Neuronal stem cell (in vitro differentiated cells): ENCODE measurements around the gene ZBTB1.

Experiments used
- DNase-seq: peaks from one replicate; pipeline ENCODE4 v3.0.0-alpha.2; 2013; ENCODE audit warnings: low spot score
- H2AFZ ChIP-seq: one replicate; pipeline ENCODE4 v1.6.1; 2013; ENCODE audit warnings: mild to moderate bottlenecking, low read length, inconsistent platforms
- H2AK5ac ChIP-seq: 2 replicates; pipeline ENCODE4 v1.6.1; 2013; ENCODE audit warnings: low read depth, mild to moderate bottlenecking, inconsistent platforms, low read length, moderate library complexity, mixed read lengths
- H2BK120ac ChIP-seq: 2 replicates; pipeline ENCODE4 v1.6.1; 2013; ENCODE audit warnings: low read depth, mild to moderate bottlenecking, inconsistent platforms, low read length, moderate library complexity, mixed read lengths
- H2BK12ac ChIP-seq: one replicate; pipeline ENCODE4 v1.6.1; 2013; ENCODE audit warnings: low read length, inconsistent platforms
- H2BK15ac ChIP-seq: 2 replicates; pipeline ENCODE4 v1.6.1; 2013; ENCODE audit warnings: mild to moderate bottlenecking, low read length, inconsistent platforms, mixed read lengths
- H2BK5ac ChIP-seq: one replicate; pipeline ENCODE4 v1.6.1; 2013; ENCODE audit warnings: inconsistent platforms, mild to moderate bottlenecking, low read length, moderate library complexity
- H3K14ac ChIP-seq: one replicate; pipeline ENCODE4 v1.6.1; 2013; ENCODE audit warnings: low read length, inconsistent platforms
- H3K18ac ChIP-seq: 2 replicates; pipeline ENCODE4 v1.6.1; 2013; ENCODE audit warnings: low read length, inconsistent platforms
- H3K23ac ChIP-seq: 2 replicates; pipeline ENCODE4 v1.6.1; 2013; ENCODE audit warnings: low read depth, mild to moderate bottlenecking, mixed read lengths, low read length, inconsistent platforms; ENCODE audit not compliant: poor library complexity
- H3K27ac ChIP-seq: replicated peaks from 3 replicates; pipeline ENCODE4 v1.5.1; 2013; ENCODE audit warnings: low read length, inconsistent platforms
- H3K27me3 ChIP-seq, 3 experiments: 2 replicates each; pipeline ENCODE4 v1.6.1; 2013; ENCODE audit warnings: low read length in 3 of 3, mild to moderate bottlenecking in 2 of 3, inconsistent platforms in 1 of 3, low read depth in 1 of 3, mixed read lengths in 1 of 3, moderate library complexity in 1 of 3; ENCODE audit not compliant: control insufficient read depth in 3 of 3, insufficient read depth in 3 of 3
- H3K36me3 ChIP-seq, 2 donors: replicated peaks in 1 of 2; 2 replicates each; pipeline ENCODE4 v1.6.1; 2013; ENCODE audit warnings: low read length in 2 of 2; ENCODE audit not compliant: control insufficient read depth in 2 of 2, insufficient read depth in 2 of 2
- H3K4ac ChIP-seq: 2 replicates; pipeline ENCODE4 v1.6.1; 2013; ENCODE audit warnings: inconsistent platforms, mild to moderate bottlenecking, low read length, moderate library complexity
- H3K4me1 ChIP-seq, 2 donors: 1 replicate in 1 of 2; 2 replicates in 1 of 2; pipeline ENCODE4 v1.6.1; 2013; ENCODE audit warnings: low read length in 2 of 2, low read depth in 1 of 2; ENCODE audit not compliant: control insufficient read depth in 2 of 2, insufficient read depth in 1 of 2
- H3K4me2 ChIP-seq: one replicate; pipeline ENCODE4 v1.6.1; 2013; ENCODE audit warnings: mild to moderate bottlenecking, low read length, inconsistent platforms; ENCODE audit not compliant: insufficient read depth, poor library complexity, severe bottlenecking
- H3K4me3 ChIP-seq, 2 donors: 2 replicates each; pipeline ENCODE4 v1.5.1; 2013; ENCODE audit warnings: low read length in 2 of 2, mild to moderate bottlenecking in 2 of 2, inconsistent platforms in 1 of 2, moderate library complexity in 1 of 2
- H3K79me1 ChIP-seq: one replicate; pipeline ENCODE4 v1.6.1; 2013; ENCODE audit warnings: low read depth, mild to moderate bottlenecking, inconsistent platforms, low read length, moderate library complexity
- H3K9ac ChIP-seq: one replicate; pipeline ENCODE4 v1.6.1; 2013; ENCODE audit warnings: mild to moderate bottlenecking, low read depth, low read length, inconsistent platforms; ENCODE audit not compliant: poor library complexity
- H3K9me3 ChIP-seq, 2 donors: replicated peaks in 1 of 2; 2 replicates each; pipeline versions ENCODE3 to v1.6.1; 2013; ENCODE audit warnings: low read length in 2 of 2, mild to moderate bottlenecking in 2 of 2, inconsistent platforms in 1 of 2, low read depth in 1 of 2, mixed read lengths in 1 of 2, moderate library complexity in 1 of 2; ENCODE audit not compliant: control insufficient read depth in 2 of 2, insufficient read depth in 1 of 2
- H4K8ac ChIP-seq: one replicate; pipeline ENCODE4 v1.6.1; 2013; ENCODE audit warnings: low read depth, mild to moderate bottlenecking, inconsistent platforms, low read length, moderate library complexity
- H4K91ac ChIP-seq: one replicate; pipeline ENCODE4 v1.6.1; 2013; ENCODE audit warnings: low read length, low read depth, mild to moderate bottlenecking, inconsistent platforms; ENCODE audit not compliant: poor library complexity
- WGBS, 2 donors: extraction: QIAGEN DNeasy Blood & Tissue Kit; methylation state at CpG; one replicate each; pipeline ENCODE4 v1.1.7; 2013; ENCODE audit warnings: missing lambda C conversion rate in 2 of 2, mixed read lengths in 1 of 2; ENCODE audit not compliant: insufficient read length in 2 of 2, insufficient replicate concordance in 1 of 2; ENCODE audit errors: extremely low coverage in 2 of 2; 5-methylcytosine and 5-hydroxymethylcytosine counted together

Gene ZBTB1

GRCh38 chr14:64506721-64507120 lies 2.2 kb downstream of the ZBTB1 start:
- no peak overlapping the region for H2AK5ac ChIP-seq
- WGBS, 2 donors = no CpG with 5 or more reads among the region's 3 CpGs
- H2BK15ac ChIP-seq = no peak overlapping the region
- H4K8ac ChIP-seq = no peak overlapping the region
- no peaks in the 10 kb centered on the region for H3K79me1 ChIP-seq
- H3K9ac ChIP-seq = no peak overlapping the region
- DNase-seq = no peak
- no peak overlapping the region for H3K4ac ChIP-seq
- no peaks in the 10 kb centered on the region for H3K9me3 ChIP-seq
- no peak overlapping the region for H3K14ac ChIP-seq
- no peak overlapping the region for H2AFZ ChIP-seq
- no peak overlapping the region for H3K4me2 ChIP-seq
- no peak overlapping the region for H2BK5ac ChIP-seq
- peaks cover 0 to 8% of the 10 kb centered on the region in 2 donors for H3K36me3 ChIP-seq
- no peak overlapping the region for H3K27ac ChIP-seq
- H3K18ac ChIP-seq = no peak overlapping the region
- no peaks in the 10 kb centered on the region for H3K27me3 ChIP-seq
- no peak overlapping the region for H3K4me3 ChIP-seq
- H2BK120ac ChIP-seq = no peak overlapping the region
- no peak overlapping the region for H3K23ac ChIP-seq
- H2BK12ac ChIP-seq = no peak overlapping the region
- no peak overlapping the region for H4K91ac ChIP-seq
- H3K4me1 ChIP-seq = peaks cover 9 to 20% of the 10 kb centered on the region in 2 donors

- no peak overlapping the region for H3K4me3 ChIP-seq
- no CpG with 5 or more reads among the region's 4 CpGs for WGBS, 2 donors
- H3K4me2 ChIP-seq = no peak overlapping the region
- H3K9ac ChIP-seq = no peak overlapping the region
- no peak overlapping the region for H2AK5ac ChIP-seq
- H3K14ac ChIP-seq = no peak overlapping the region
- H3K79me1 ChIP-seq = peaks cover 2% of the 10 kb centered on the region
- no peak overlapping the region for H2BK12ac ChIP-seq
- H3K23ac ChIP-seq = no peak overlapping the region
- no peaks in the 10 kb centered on the region for H3K27me3 ChIP-seq
- no peak overlapping the region for H2BK15ac ChIP-seq
- H4K8ac ChIP-seq = no peak overlapping the region
- peaks cover 4 to 12% of the 10 kb centered on the region in 2 donors for H3K4me1 ChIP-seq
- no peak overlapping the region for H2BK5ac ChIP-seq
- no peak overlapping the region for H2AFZ ChIP-seq
- no peak for DNase-seq
- no peaks in the 10 kb centered on the region for H3K9me3 ChIP-seq
- H4K91ac ChIP-seq = no peak overlapping the region
- H3K27ac ChIP-seq = no peak overlapping the region
- no peak overlapping the region for H3K18ac ChIP-seq
- H2BK120ac ChIP-seq = no peak overlapping the region
- no peak overlapping the region for H3K4ac ChIP-seq
- peaks cover 0 to 10% of the 10 kb centered on the region in 2 donors for H3K36me3 ChIP-seq
Observed at GRCh38 chr14:64507376-64508156, 3.0 kb downstream of the ZBTB1 start.

GRCh38 chr14:64508215-64508776 lies 3.7 kb downstream of the ZBTB1 start:
- H2BK120ac ChIP-seq = no peak overlapping the region
- no peak overlapping the region for H2AK5ac ChIP-seq
- H2BK15ac ChIP-seq = no peak overlapping the region
- peaks cover 2% of the 10 kb centered on the region for H3K79me1 ChIP-seq
- no peak overlapping the region for H2BK5ac ChIP-seq
- peaks cover 3 to 10% of the 10 kb centered on the region in 2 donors for H3K4me1 ChIP-seq
- H3K18ac ChIP-seq = no peak overlapping the region
- H3K27ac ChIP-seq = no peak overlapping the region
- H3K4ac ChIP-seq = no peak overlapping the region
- no peak overlapping the region for H3K9ac ChIP-seq
- no peak overlapping the region for H3K23ac ChIP-seq
- no peaks in the 10 kb centered on the region for H3K9me3 ChIP-seq
- H4K91ac ChIP-seq = no peak overlapping the region
- H4K8ac ChIP-seq = no peak overlapping the region
- H3K36me3 ChIP-seq = peaks cover 0 to 15% of the 10 kb centered on the region in 2 donors
- no peak for DNase-seq
- H3K14ac ChIP-seq = no peak overlapping the region
- WGBS, 2 donors = no CpG with 5 or more reads among the region's 1 CpG
- no peak overlapping the region for H2AFZ ChIP-seq
- no peak overlapping the region for H2BK12ac ChIP-seq
- no peak overlapping the region for H3K4me3 ChIP-seq
- H3K4me2 ChIP-seq = no peak overlapping the region
- H3K27me3 ChIP-seq = no peaks in the 10 kb centered on the region

- Histone ChIP-seq H3K9me3 (no peaks in the 10 kb centered on the region), H3K23ac (no peak overlapping the region), H3K79me1 (peaks cover 2% of the 10 kb centered on the region), H3K4me3 (no peak overlapping the region), H2BK12ac (no peak overlapping the region), H2BK5ac (no peak overlapping the region), H3K36me3 (peaks cover 0 to 17% of the 10 kb centered on the region in 2 donors), H4K8ac (no peak overlapping the region), H3K27ac (no peak overlapping the region), H2BK15ac (no peak overlapping the region), H3K4me2 (no peak overlapping the region), H3K9ac (peak overlapping the region; percentile 31), H2BK120ac (no peak overlapping the region), H3K14ac (no peak overlapping the region), H3K4ac (no peak overlapping the region), H2AK5ac (no peak overlapping the region), H4K91ac (no peak overlapping the region), H3K18ac (no peak overlapping the region), H3K27me3 (no peaks in the 10 kb centered on the region), H2AFZ (no peak overlapping the region), H3K4me1 (peaks cover 3 to 10% of the 10 kb centered on the region in 2 donors)
- WGBS, 2 donors = no CpG with 5 or more reads among the region's 8 CpGs
- DNase-seq = no peak
Observed at GRCh38 chr14:64509036-64509435, 4.5 kb downstream of the ZBTB1 start.
